Measurements from ENCODE around the gene MLKL.

DNA sequence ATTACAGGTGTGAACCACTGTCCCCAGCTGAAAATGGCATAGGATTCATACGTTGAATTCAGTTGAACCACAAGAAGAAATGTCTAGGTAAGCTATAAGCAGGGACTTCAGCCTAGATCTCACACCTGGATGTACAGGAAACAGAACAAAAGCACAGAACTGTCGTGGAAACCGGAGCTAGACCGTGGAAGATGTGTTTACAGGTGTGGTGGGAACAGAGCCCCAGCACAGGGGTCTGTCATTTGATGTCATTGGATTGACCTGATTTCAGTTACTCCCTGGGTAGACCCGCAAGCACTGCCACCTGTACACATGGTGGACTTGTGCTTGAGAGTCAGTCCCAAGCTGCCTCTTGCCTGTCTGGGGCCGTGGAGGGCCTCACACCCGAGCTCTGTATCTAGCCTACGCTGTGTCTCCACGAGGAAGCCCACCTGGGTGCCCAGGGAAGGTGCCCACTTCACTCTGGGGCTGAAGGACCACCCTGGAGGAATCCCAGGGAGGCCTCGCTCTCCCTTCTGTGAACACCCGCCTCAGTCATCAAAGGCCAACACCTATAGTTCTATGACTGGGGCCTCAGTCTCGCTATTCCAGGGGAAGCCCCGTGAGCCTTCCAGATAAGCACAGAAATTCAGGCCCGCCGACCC, 32.2 kb upstream of the MLKL start:
- TF ChIP-seq, protein P1, sequence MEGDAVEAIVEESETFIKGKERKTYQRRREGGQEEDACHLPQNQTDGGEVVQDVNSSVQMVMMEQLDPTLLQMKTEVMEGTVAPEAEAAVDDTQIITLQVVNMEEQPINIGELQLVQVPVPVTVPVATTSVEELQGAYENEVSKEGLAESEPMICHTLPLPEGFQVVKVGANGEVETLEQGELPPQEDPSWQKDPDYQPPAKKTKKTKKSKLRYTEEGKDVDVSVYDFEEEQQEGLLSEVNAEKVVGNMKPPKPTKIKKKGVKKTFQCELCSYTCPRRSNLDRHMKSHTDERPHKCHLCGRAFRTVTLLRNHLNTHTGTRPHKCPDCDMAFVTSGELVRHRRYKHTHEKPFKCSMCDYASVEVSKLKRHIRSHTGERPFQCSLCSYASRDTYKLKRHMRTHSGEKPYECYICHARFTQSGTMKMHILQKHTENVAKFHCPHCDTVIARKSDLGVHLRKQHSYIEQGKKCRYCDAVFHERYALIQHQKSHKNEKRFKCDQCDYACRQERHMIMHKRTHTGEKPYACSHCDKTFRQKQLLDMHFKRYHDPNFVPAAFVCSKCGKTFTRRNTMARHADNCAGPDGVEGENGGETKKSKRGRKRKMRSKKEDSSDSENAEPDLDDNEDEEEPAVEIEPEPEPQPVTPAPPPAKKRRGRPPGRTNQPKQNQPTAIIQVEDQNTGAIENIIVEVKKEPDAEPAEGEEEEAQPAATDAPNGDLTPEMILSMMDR (optimal IDR thresholded peaks at IDR 0.05 in 1 of 3, IDR thresholded peaks at IDR 0.05 in 1 of 3, conservative IDR thresholded peaks at IDR 0.05 in 1 of 3; ENCODE audit: extremely low read depth in 1 of 3, insufficient read depth in 2 of 3, low read length in 3 of 3) = no peak
- no peak for TF ChIP-seq EZH2 (IDR thresholded peaks at IDR 0.05; ENCODE audit: low read length)

Measured in keratinocyte (primary cell).